ENCODE measurements around the gene CEACAM16.

The CEACAM16 gene

DNA sequence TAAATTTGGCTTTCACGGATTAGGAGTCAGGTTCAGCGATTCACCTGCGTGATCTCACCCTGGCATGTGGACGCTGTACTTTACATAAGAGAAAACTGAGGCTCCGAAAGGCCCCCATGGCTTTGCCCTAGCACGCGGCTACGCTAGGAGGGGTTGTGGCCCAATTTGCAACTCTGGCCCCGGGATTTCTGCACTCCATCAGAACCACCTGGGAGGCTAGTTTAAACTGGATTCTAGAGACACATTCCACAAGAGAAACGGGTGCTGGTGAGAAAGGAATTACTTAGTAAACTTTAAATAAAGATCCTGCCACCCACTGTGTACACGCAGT, 55.8 kb downstream of the CEACAM16 start:
- no peak for TF ChIP-seq CTCF (IDR thresholded peaks at IDR 0.05; ENCODE audit: low read depth, low read length, missing control alignments)
- DNase-seq (ENCODE audit: extremely low read depth, low read depth), result no peak
- no peak overlapping the region; the same call in 1 of the 2 replicates for H3K4me3 ChIP-seq (replicated peaks; ENCODE audit: low read depth, low read length)

DNA sequence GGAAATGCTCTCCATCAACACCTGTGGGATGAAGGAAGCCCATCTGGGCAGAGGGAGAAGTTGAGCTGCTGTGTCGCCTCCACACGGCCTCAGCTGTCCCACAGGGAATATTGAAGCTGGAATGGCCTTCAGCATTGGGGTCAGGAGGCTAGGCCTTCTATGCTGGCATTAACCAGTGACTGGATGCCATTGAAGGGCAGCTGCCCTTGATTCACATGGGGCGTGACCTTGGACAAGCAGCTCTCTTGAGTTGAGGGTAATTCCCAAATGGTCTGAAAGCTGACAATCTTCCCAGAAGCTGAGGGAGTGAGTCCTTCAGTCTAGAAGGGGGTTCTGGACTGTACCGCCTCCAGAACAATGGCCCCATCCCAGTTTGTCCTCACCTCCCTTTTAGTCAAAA, 56.3 kb downstream of the CEACAM16 start:
- no peak for TF ChIP-seq CTCF (IDR thresholded peaks at IDR 0.05; ENCODE audit: low read depth, low read length, missing control alignments)
- no peak overlapping the region for H3K4me3 ChIP-seq (replicated peaks; ENCODE audit: low read depth, low read length)
- DNase-seq (ENCODE audit: extremely low read depth, low read depth), result no peak

- DNase-seq (ENCODE audit: extremely low read depth, low read depth), result no peak
- no peak for TF ChIP-seq CTCF (IDR thresholded peaks at IDR 0.05; ENCODE audit: low read depth, low read length, missing control alignments)
- H3K4me3 ChIP-seq (replicated peaks; ENCODE audit: low read depth, low read length), result no peak overlapping the region
These were observed 57.2 kb downstream of the CEACAM16 start for GRCh38 chr19:44756089-44756562.

GRCh38 chr19:44757057-44757734, 58.2 kb downstream of the CEACAM16 start:
- H3K4me3 ChIP-seq (replicated peaks; ENCODE audit: low read depth, low read length), result peak overlapping the region; percentile 61
- no peak for DNase-seq (ENCODE audit: extremely low read depth, low read depth)
- TF ChIP-seq CTCF (IDR thresholded peaks at IDR 0.05; ENCODE audit: low read depth, low read length, missing control alignments), result no peak

- TF ChIP-seq CTCF (IDR thresholded peaks at IDR 0.05; ENCODE audit: low read depth, low read length, missing control alignments), result no peak
- H3K4me3 ChIP-seq (replicated peaks; ENCODE audit: low read depth, low read length), result peak overlapping the region; percentile 61
- DNase-seq (ENCODE audit: extremely low read depth, low read depth), result no peak
These were observed 59.0 kb downstream of the CEACAM16 start for GRCh38 chr19:44757735-44758505.

- DNase-seq (ENCODE audit: extremely low read depth, low read depth), result no peak
- TF ChIP-seq CTCF (IDR thresholded peaks at IDR 0.05; ENCODE audit: low read depth, low read length, missing control alignments), result no peak
These were observed 59.6 kb downstream of the CEACAM16 start for GRCh38 chr19:44758596-44758995.

More at GRCh38 chr19:44758596-44758995, 59.6 kb downstream of the CEACAM16 start:
- H3K4me3 ChIP-seq (replicated peaks; ENCODE audit: low read depth, low read length), result peak overlapping the region; percentile 61
